ENCODE results near the gene RALGPS1. TPM values are rescaled to one million over a fixed set of nuclear protein-coding genes. Genes with fewer than 3 reads are reported as not detected.

Gene RALGPS1
- total RNA-seq, 1 donor from 2014 or later = 2.7 TPM

DNA sequence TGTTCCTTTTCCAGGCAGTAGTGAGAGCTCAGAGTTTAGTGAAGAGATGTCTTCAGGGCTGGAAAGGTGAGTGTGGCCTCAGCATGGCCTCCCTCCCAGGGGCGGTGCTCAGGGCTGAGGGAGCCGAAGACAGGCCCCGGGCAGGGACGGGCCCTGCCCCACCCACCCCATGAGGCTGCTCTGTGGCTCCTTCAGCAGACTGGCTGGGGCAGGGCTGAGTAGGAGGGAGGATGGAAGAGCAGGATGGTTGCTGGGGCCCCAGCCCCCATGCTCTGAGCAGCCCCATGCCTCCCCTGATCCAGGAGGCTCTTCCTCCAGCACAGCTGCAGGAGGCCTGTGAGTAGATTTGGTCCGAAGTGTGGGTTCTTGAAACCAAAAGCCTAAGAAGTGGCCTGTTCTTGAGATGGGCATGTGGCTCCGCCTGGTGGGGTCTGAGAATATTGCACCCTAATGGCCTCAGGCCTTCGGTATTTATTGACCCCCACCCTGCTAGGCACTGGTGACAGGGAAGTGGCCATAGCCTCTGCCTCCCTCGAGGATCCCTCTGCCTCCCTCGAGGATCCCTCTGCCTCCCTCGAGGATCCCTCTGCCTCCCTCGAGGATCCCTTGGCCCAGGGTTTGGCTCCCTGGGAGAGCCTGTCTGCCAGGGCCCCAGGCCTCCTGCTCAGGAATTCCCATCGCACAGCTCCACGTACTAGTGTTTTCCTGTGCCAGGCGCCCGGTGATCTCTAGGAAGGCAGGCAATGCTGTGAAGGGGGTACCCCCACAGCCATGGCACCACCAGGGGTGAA, 284.6 kb downstream of the RALGPS1 start:
- intact Hi-C loops (cut with micrococcal nuclease) = loop anchor here (1.0 kb wide), 2 partner anchors 234 to 259 kb away; no protein-coding TSS in a partner anchor

DNA sequence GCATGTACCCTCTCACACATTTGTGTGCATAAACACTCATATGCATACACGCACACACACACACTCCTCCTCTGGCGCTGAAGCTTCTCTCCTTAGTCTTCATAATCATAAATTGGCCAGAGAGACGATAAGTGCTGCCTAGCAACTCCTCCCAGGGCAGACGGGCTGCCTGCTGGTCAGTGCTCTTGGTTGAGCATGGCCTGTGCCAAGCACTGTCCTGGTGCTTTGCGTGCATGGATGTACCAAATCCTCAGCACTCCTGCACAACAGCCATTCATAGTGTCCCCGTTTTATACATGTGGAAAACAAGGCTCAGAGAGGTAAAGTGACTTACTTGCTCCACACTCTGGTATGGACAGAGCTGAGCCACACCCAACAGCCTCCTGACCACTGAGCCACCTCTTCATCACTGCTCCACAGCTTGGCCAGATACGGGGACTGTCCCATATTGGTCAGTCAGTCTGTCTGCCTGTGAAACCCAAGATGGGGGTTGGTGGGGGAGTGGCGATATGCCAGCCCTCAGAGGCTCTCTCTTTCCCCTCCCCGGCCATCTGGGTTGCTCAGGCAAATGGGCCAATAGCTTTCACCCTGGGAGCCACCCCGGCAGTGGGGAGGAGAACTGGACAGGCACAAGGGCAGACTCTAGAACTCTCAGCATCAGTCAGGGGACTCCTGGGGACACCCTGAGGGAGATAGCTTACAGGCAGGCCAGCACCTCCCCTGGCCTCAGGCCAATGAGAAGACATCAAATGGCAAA, 285.7 kb downstream of the RALGPS1 start:
- intact Hi-C loops (cut with micrococcal nuclease) = no loop called here

- intact Hi-C loops (cut with micrococcal nuclease) = no loop called here
Measured at GRCh38 chr9:127201071-127201541, 286.5 kb downstream of the RALGPS1 start.

GRCh38 chr9:127201731-127202130, 287.1 kb downstream of the RALGPS1 start:
- intact Hi-C loops (cut with micrococcal nuclease) = no loop called here

DNA sequence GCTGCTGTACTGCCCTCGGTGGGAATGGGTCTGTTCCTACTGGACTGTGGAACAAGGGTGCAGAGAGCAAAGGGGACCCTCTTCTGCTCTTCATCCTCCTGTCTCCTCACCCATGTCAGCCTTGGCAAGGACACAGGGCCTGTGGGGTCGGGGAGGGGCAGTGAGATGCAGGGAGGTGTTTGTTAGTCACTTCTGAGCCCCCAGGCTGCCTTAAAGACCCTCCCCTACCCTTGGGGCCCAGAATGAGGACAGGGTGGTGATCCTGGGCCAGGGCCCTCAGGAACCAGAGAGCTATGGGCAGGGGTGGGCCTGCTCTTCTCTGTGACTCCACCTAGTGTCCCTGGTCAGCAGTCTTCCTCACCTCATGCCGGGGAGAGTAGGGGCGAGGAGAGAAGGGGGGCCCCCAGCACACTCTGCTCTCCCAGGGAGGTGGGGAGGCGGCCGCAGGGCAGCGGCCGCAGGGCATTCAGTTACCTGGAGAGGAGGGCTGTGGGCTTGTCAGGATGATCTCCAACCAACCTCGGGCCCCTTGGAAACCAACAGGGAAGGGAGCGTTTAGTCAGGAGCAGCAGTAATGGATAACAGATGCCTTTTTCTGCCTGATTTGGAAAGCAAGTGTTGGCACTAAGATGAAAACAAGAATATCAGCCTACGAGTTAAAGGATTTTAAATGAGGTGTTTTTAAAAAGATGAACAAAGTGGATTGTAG, 288.0 kb downstream of the RALGPS1 start:
- intact Hi-C loops (cut with micrococcal nuclease) = no loop called here

GRCh38 chr9:127203681-127204327, 289.2 kb downstream of the RALGPS1 start:
- intact Hi-C loops (cut with micrococcal nuclease) = no loop called here

- intact Hi-C loops (cut with micrococcal nuclease) = no loop called here
Measured at GRCh38 chr9:127204771-127205470, 290.3 kb downstream of the RALGPS1 start.

- intact Hi-C loops (cut with micrococcal nuclease) = no loop called here
Measured at GRCh38 chr9:127205952-127206351, 291.4 kb downstream of the RALGPS1 start.

GRCh38 chr9:127206666-127207065, 292.1 kb downstream of the RALGPS1 start:
- intact Hi-C loops (cut with micrococcal nuclease) = no loop called here

- intact Hi-C loops (cut with micrococcal nuclease) = no loop called here
Measured at GRCh38 chr9:127207734-127208410, 293.3 kb downstream of the RALGPS1 start.

GRCh38 chr9:127208416-127208815, 293.8 kb downstream of the RALGPS1 start:
- intact Hi-C loops (cut with micrococcal nuclease) = no loop called here

DNA sequence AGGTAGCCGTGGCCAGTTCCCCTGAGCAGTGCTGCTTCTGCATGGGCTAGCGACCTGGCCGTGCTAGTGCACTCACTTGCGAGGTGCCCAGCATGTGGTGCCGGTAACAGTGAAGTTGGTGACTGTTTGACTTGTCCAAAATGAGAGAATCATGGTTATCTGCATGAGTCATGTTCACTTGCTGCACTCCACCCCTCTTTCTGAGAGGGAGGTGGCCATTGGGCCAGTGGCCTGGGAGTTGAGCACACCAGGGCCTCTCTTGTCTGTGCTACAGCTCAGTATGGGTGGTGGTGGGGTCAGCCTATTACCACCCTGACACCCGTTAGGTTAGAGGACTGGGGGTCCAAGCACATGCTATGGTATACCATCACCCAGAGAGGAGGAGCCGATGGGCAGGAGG, 294.6 kb downstream of the RALGPS1 start:
- intact Hi-C loops (cut with micrococcal nuclease) = no loop called here

GRCh38 chr9:127209948-127210640, 295.5 kb downstream of the RALGPS1 start:
- intact Hi-C loops (cut with micrococcal nuclease) = loop anchor here (10.0 kb wide), 1 partner anchor 245 kb away; the partner anchor contains the start of genes LRSAM1 and RPL12

GRCh38 chr9:127210851-127211730, 296.5 kb downstream of the RALGPS1 start:
- intact Hi-C loops (cut with micrococcal nuclease) = loop anchor here (10.0 kb wide), 1 partner anchor 244 kb away; the partner anchor contains the start of genes LRSAM1 and RPL12

GRCh38 chr9:127211983-127212382, 297.4 kb downstream of the RALGPS1 start:
- intact Hi-C loops (cut with micrococcal nuclease) = loop anchor here (10.0 kb wide), 1 partner anchor 243 kb away; the partner anchor contains the start of genes LRSAM1 and RPL12

DNA sequence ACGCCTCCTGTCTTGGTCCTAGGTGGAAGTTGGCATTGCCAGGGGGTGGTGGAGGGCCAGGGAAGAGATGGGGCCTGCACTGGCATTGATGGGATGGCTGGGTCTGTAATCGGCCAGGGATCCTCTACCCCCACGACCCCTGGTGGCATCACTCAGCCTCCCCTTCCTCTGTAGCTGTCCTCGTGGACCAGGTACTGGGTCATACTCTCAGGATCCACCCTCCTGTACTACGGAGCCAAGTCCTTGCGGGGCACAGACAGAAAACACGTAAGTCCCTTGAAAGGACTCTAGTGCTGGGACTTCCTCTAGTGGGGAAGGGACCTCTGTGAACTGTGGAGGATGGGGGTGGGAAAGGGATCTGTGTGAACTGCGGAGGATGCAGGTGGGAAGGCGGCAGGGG, 297.9 kb downstream of the RALGPS1 start:
- intact Hi-C loops (cut with micrococcal nuclease) = loop anchor here (10.0 kb wide), 1 partner anchor 242 kb away; the partner anchor contains the start of genes LRSAM1 and RPL12

- intact Hi-C loops (cut with micrococcal nuclease) = loop anchor here (10.0 kb wide), 1 partner anchor 241 kb away; the partner anchor contains the start of genes LRSAM1 and RPL12
Measured at GRCh38 chr9:127213859-127214258, 299.3 kb downstream of the RALGPS1 start.
